ENCODE data around the gene PLAA.

The PLAA gene

DNA sequence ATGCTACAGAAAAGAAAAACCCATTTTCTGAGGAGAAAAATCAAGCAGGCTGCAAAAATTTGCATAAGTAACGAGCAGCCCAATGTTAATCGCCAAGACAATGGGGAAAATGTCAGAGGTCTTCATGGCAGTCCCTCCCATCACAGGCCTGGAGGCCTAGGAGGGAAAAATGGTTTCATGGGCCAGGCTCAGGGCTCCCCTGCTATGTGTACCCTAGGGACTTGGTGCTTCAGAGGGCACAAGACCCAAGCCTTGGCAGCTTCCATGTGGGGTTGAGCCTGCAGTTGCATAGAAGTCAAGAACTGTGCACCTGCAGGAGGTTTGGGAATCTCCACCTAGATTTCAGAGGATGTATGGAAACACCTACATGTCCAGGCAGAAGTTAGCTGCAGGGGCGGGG, 64.9 kb downstream of the PLAA start:
- Histone ChIP-seq H3K36me3 (ENCODE audit: control insufficient read depth in 2 of 2, insufficient read depth in 1 of 2, low read length in 2 of 2) (peaks cover 18 to 64% of the 10 kb centered on the region in 2 experiments), H3K27ac (ENCODE audit: extremely low read depth, low read depth, low read length) (no peak overlapping the region), H3K9me3 (ENCODE audit: control insufficient read depth, insufficient read depth, low read depth, low read length) (no peaks in the 10 kb centered on the region), H3K4me3 (ENCODE audit: low read depth, low read length) (no peak overlapping the region), H3K4me1 (ENCODE audit: control insufficient read depth, insufficient read depth, low read length) (no peaks in the 10 kb centered on the region)
- POLR2A ChIA-PET = interaction anchor here (1.2 kb wide), 1 partner anchor 9 kb away, joined by 3 read pairs; no protein-coding TSS in a partner anchor
- TF ChIP-seq OSR2 (tag by site-specific recombination; IDR thresholded peaks at IDR 0.05) = no peak
- peak; percentile 24; the same call in 1 of the 2 replicates for TF ChIP-seq TRIM28 (IDR thresholded peaks at IDR 0.05; ENCODE audit: borderline replicate concordance, low read length)
- TF ChIP-seq ZNF560 (tag by site-specific recombination; IDR thresholded peaks at IDR 0.05; ENCODE audit: borderline replicate concordance) = no peak
- TF ChIP-seq ZFP3 (tag by site-specific recombination; IDR thresholded peaks at IDR 0.05; ENCODE audit: low read depth) = no peak
- TF ChIP-seq SETDB1 (IDR thresholded peaks at IDR 0.05; ENCODE audit: insufficient read length, low read length) = peak; percentile 58
- TF ChIP-seq ZNF114 (tag by site-specific recombination; IDR thresholded peaks at IDR 0.05) = no peak
- TF ChIP-seq ZNF585B (tag by site-specific recombination; IDR thresholded peaks at IDR 0.05) = peak; percentile 96
- CTCF ChIA-PET = interaction anchor here (0.6 kb wide), 1 partner anchor 59 kb away, joined by 4 read pairs; no protein-coding TSS in a partner anchor

DNA sequence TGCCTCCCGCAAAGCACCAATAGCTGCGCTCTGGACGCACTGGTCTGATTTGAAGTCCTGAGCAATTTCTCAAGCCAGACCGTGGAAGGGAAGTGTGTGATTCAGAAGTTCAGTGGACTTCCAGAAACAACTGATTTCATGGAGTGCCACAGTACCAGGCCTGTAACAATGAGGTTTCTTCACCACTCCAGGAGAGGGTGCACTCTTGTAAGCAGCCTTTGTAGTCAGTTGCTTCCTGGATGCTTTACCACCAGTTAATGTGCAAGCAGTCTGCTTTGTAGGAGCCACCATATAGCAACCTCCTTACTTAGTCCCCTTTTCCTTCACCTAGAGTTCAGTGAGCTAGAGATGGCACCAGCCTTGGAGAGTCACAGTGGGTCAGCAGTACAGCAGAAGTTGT, 66.8 kb downstream of the PLAA start:
- H3K36me3 ChIP-seq (ENCODE audit: control insufficient read depth in 2 of 2, insufficient read depth in 1 of 2, low read length in 2 of 2) = peaks cover 13 to 61% of the 10 kb centered on the region in 2 experiments

More for the DNA sequence above, 66.8 kb downstream of the PLAA start:
- Histone ChIP-seq H3K27ac (ENCODE audit: extremely low read depth, low read depth, low read length) (no peak overlapping the region), H3K4me3 (ENCODE audit: low read depth, low read length) (no peak overlapping the region), H3K4me1 (ENCODE audit: control insufficient read depth, insufficient read depth, low read length) (no peaks in the 10 kb centered on the region), H3K9me3 (ENCODE audit: control insufficient read depth, insufficient read depth, low read depth, low read length) (no peaks in the 10 kb centered on the region)
- POLR2A ChIA-PET = no interaction called here
- TF ChIP-seq MZF1 (tag by site-specific recombination; IDR thresholded peaks at IDR 0.05; ENCODE audit: borderline replicate concordance) (no peak), ZNF610 (tag by site-specific recombination; IDR thresholded peaks at IDR 0.05; ENCODE audit: borderline replicate concordance) (no peak), ZNF404 (tag by site-specific recombination; IDR thresholded peaks at IDR 0.05) (no peak), ZNF530 (tag by site-specific recombination; IDR thresholded peaks at IDR 0.05; ENCODE audit: low read depth) (no peak), ZNF335 (tag by site-specific recombination; conservative IDR thresholded peaks at IDR 0.05) (no peak), ZNF548 (tag by site-specific recombination; IDR thresholded peaks at IDR 0.05) (no peak), ZNF112 (tag by site-specific recombination; IDR thresholded peaks at IDR 0.05) (no peak)
- TF ChIP-seq, protein P1, sequence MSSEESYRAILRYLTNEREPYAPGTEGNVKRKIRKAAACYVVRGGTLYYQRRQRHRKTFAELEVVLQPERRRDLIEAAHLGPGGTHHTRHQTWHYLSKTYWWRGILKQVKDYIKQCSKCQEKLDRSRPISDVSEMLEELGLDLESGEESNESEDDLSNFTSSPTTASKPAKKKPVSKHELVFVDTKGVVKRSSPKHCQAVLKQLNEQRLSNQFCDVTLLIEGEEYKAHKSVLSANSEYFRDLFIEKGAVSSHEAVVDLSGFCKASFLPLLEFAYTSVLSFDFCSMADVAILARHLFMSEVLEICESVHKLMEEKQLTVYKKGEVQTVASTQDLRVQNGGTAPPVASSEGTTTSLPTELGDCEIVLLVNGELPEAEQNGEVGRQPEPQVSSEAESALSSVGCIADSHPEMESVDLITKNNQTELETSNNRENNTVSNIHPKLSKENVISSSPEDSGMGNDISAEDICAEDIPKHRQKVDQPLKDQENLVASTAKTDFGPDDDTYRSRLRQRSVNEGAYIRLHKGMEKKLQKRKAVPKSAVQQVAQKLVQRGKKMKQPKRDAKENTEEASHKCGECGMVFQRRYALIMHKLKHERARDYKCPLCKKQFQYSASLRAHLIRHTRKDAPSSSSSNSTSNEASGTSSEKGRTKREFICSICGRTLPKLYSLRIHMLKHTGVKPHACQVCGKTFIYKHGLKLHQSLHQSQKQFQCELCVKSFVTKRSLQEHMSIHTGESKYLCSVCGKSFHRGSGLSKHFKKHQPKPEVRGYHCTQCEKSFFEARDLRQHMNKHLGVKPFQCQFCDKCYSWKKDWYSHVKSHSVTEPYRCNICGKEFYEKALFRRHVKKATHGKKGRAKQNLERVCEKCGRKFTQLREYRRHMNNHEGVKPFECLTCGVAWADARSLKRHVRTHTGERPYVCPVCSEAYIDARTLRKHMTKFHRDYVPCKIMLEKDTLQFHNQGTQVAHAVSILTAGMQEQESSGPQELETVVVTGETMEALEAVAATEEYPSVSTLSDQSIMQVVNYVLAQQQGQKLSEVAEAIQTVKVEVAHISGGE (tag by site-specific recombination; conservative IDR thresholded peaks at IDR 0.05; ENCODE audit: low read depth) = no peak
- TF ChIP-seq, protein P2, sequence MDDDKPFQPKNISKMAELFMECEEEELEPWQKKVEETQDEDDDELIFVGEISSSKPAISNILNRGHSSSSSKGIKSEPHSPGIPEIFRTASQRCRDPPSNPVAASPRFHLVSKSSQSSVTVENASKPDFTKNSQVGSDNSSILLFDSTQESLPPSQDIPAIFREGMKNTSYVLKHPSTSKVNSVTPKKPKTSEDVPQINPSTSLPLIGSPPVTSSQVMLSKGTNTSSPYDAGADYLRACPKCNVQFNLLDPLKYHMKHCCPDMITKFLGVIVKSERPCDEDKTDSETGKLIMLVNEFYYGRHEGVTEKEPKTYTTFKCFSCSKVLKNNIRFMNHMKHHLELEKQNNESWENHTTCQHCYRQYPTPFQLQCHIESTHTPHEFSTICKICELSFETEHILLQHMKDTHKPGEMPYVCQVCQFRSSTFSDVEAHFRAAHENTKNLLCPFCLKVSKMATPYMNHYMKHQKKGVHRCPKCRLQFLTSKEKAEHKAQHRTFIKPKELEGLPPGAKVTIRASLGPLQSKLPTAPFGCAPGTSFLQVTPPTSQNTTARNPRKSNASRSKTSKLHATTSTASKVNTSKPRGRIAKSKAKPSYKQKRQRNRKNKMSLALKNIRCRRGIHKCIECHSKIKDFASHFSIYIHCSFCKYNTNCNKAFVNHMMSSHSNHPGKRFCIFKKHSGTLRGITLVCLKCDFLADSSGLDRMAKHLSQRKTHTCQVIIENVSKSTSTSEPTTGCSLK (tag by site-specific recombination; IDR thresholded peaks at IDR 0.05) = no peak
- TF ChIP-seq, protein P3, sequence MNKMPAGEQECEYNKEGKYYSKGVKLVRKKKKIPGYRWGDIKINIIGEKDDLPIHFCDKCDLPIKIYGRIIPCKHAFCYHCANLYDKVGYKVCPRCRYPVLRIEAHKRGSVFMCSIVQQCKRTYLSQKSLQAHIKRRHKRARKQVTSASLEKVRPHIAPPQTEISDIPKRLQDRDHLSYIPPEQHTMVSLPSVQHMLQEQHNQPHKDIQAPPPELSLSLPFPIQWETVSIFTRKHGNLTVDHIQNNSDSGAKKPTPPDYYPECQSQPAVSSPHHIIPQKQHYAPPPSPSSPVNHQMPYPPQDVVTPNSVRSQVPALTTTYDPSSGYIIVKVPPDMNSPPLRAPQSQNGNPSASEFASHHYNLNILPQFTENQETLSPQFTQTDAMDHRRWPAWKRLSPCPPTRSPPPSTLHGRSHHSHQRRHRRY (tag by site-specific recombination; IDR thresholded peaks at IDR 0.05) = no peak
- TF ChIP-seq, protein P4, sequence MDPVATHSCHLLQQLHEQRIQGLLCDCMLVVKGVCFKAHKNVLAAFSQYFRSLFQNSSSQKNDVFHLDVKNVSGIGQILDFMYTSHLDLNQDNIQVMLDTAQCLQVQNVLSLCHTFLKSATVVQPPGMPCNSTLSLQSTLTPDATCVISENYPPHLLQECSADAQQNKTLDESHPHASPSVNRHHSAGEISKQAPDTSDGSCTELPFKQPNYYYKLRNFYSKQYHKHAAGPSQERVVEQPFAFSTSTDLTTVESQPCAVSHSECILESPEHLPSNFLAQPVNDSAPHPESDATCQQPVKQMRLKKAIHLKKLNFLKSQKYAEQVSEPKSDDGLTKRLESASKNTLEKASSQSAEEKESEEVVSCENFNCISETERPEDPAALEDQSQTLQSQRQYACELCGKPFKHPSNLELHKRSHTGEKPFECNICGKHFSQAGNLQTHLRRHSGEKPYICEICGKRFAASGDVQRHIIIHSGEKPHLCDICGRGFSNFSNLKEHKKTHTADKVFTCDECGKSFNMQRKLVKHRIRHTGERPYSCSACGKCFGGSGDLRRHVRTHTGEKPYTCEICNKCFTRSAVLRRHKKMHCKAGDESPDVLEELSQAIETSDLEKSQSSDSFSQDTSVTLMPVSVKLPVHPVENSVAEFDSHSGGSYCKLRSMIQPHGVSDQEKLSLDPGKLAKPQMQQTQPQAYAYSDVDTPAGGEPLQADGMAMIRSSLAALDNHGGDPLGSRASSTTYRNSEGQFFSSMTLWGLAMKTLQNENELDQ (tag by site-specific recombination; IDR thresholded peaks at IDR 0.05; ENCODE audit: low read depth) = no peak
- TF ChIP-seq, protein P5, sequence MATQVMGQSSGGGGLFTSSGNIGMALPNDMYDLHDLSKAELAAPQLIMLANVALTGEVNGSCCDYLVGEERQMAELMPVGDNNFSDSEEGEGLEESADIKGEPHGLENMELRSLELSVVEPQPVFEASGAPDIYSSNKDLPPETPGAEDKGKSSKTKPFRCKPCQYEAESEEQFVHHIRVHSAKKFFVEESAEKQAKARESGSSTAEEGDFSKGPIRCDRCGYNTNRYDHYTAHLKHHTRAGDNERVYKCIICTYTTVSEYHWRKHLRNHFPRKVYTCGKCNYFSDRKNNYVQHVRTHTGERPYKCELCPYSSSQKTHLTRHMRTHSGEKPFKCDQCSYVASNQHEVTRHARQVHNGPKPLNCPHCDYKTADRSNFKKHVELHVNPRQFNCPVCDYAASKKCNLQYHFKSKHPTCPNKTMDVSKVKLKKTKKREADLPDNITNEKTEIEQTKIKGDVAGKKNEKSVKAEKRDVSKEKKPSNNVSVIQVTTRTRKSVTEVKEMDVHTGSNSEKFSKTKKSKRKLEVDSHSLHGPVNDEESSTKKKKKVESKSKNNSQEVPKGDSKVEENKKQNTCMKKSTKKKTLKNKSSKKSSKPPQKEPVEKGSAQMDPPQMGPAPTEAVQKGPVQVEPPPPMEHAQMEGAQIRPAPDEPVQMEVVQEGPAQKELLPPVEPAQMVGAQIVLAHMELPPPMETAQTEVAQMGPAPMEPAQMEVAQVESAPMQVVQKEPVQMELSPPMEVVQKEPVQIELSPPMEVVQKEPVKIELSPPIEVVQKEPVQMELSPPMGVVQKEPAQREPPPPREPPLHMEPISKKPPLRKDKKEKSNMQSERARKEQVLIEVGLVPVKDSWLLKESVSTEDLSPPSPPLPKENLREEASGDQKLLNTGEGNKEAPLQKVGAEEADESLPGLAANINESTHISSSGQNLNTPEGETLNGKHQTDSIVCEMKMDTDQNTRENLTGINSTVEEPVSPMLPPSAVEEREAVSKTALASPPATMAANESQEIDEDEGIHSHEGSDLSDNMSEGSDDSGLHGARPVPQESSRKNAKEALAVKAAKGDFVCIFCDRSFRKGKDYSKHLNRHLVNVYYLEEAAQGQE (tag by site-specific recombination; IDR thresholded peaks at IDR 0.05) = no peak
- CTCF ChIA-PET = no interaction called here
